ENCODE data around the gene HIVEP3. TPM values are rescaled to one million over a fixed set of nuclear protein-coding genes. Genes with fewer than 3 reads are reported as not detected.
A peak's percentile ranks its signal among the peaks of the same experiment; 100 is the strongest.

HIVEP3 gene
- total RNA-seq, 1 donor from 2014 or later, result 0.85 TPM

DNA sequence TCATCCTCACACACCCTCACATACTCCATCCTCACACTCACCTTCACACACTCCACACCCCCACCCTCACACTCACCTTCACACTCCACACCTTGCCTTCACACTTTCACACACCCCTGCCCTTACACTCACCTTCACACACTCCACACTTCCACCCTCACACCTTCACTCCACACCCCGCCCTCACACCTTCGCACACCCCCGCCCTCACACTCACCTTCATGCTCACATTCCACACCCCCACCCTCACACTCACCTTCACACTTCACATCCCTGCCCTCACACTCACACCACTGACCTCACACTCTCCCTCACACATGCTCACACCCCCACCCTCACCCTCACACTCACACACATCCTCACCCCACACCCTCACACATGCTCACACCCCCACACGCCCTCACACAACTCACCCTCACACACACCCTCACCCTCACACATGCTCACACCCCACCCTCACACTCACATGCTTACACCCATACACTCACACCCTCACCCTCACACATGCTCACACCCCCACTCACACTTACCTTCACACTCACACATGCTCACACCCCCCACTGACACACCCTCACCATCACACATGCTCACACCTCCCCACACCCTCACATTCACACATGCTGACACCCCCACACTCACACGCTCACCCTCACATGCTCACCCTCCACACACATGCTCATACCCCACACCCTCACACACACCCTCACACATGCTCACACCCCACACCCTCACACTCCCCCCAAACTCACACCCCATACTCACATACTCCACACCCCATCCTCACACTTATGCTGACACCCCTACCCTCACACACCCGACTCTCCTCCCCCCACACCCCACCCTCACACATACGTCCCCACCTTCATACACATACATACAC is 389.8 kb downstream of the HIVEP3 start:
- no peak for DNase-seq

DNA sequence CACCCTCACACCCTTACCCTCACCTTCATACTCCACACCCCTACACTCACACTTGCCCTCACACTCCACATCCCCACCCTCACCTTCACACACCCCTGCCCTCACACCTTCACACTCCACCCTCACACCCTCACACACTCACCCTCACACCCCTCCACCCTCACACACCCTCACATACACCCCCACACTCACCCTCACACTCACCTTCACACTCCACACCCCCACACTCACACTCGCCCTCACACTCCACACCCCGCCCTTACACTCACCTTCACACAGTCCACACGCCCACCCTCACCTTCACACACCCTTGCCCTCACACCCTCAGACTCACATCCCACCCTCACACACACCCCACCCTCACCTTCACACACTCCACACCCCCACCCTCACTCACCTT is 390.6 kb downstream of the HIVEP3 start:
- no peak for DNase-seq

DNA sequence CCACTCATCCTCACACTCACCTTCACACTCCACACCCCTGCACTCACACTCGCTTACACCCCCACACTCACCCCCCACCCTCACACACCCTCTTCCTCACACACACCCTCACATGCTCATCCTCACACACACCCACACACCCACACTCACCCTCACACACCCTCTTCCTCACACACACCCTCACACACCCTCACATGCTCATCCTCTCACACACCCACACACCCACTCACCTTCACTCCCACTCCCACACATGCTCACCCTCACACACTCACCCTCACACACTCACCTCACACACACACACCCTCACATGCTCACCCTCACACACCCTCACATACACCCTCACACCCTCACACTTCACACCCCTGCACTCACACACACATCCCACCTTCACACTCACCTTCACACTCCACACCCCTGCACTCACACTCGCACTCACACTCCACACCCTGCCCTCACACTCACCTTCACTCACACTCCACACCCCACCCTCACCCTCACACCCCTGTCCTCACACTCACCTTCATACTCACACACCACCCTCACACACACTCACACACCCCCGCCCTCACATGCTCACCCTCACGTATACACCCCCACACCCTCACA is 391.7 kb downstream of the HIVEP3 start:
- no peak for DNase-seq

DNA sequence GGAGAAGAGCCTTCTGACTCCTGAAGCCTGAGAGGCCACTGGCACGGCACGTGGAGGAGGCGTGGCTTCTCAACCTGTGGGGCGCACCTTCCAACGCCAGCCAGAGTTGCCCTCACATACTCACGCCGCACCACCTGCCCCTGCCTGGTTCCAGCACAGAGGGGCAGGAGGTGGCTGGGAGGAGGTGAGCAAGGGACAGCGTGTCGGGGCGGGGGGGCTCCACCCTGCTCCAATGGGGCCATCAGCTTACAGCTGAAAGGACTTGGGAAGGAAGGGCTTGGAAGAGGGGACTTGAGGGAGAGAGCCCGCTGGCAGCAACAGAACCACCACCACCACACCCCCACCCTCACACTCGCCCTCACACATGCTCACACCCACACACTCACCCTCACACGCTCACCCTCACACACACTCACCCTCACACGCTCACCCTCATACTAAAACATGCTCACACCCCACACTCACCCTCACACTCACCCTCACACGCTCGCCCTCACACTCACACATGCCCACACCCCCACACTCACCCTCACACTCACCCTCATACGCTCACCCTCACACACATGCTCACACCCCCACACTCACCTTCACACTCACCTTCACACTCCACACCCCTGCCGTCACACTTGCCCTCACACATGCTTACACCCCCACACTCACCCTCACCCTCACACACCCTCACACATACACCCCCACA is 392.7 kb downstream of the HIVEP3 start:
- DNase-seq, result no peak

DNA sequence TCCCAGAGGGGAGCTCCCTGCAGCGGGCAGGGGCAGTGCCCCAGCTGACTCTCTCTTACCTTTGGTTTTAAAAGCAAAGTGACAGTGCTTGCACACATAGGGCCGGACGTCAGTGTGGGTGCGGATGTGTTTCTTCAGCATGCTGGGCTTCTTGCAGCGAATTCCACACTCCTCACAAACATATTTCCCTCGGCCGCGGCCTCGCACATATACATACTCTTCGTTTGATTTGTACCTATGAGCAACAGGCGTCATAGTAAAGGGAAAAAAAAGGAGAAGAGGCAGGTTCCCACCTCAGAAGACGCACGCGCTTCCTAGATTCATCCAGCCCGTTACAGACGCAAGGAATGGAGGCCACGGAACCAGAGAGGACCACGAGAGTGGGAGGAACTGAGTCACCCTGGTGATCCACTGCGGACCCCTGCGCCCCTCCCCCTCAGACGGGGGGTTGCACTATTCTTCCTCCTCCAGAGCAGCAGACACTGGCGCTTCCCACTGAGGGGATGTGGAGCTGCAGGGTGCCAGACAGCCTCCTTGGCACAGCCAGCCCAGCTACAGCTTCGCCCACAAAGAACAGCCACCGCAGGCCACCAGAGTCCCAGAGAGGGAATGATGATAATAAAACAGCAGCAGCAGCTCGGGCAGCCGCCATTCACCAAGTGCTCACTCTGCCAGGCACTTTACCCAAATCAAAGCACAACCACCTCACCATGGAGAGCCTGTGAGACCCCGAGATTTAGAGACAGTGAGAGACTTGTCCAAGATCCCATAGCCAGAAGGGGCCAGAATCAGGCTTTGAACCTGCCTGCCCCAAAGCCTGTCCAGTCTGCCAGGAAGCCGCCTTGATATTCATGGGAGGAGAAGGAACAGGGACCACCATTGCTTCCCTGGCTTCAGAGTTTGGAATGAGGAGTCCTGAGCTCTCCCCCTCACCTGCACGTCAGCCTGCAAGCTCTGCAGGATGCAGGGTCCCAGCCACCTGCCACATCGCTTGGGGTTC is 393.7 kb downstream of the HIVEP3 start:
- DNase-seq, result no peak

DNA sequence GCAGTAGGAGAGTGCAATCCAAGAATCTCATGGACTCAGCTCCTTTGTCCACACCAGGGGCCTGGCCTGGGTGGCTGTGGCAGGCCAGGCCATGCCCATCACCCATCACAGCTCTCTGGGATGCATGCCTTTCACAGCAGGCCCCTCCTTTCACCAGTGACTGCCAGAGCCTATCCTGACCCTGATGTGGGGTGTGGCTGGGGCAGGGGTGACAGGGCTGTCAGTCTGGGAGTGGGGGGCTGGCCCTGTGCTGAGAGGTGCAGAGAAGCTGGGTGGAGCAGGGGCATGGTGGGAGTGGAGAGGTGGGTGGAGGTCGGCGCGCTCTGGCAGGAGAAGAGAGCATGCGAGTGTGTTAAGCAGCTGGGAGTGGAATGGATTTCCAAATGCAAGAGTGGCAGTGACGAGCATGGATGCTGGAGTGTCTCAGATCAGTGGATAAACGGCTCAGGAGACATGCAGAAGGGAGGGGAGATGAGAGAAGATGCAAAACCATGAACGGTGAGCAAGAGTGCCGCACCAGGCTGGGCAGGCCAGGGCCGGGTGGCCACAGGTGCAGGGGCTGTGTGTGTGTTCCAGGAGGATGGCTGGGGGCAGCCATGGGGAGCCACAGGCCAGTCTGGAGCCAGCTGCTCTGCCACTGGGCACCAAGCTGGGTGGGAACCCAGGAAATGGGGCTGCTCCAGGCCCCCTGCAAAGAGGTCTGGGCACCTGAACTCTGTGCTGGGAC is 394.6 kb downstream of the HIVEP3 start:
- no peak for DNase-seq

DNA sequence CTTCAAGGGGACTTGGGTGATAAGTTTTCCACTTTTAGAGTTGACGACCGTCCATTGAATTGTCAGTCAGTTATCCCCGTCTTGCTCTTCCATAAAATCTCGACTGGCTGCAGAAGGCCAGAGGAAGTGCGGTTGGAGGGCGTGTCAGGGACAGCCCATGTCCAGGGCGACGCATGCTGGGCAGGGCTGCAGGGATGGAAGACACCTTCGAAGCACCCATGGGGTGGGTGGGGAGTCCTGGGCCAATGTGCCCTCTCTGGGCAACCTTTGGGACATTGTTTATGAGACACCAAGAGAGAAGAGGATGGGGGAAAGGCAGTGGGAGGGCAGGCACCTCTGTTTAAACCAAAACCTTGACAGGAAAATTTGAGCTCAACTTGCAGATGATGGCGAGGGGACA is 395.7 kb downstream of the HIVEP3 start:
- DNase-seq, result no peak

DNA sequence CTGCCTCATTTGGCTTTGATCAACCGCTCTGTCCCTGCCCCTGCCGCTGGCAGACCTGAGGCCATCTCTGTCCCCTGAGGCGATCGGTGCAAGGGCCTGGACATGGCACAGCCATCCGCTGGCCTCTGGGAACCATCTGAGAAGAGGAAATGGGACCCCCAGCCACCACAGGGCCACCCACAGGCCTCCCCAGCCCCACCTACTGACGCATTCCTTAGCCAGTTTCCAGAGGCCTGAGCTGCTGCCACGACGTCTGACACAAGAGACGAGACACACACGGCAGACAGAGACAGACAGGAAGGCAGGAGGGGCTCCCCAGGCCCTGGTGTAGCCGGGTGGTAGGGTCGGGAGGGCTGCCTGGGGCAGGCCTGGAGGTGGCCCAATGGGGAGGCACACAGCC is 397.0 kb downstream of the HIVEP3 start:
- DNase-seq, result no peak

DNA sequence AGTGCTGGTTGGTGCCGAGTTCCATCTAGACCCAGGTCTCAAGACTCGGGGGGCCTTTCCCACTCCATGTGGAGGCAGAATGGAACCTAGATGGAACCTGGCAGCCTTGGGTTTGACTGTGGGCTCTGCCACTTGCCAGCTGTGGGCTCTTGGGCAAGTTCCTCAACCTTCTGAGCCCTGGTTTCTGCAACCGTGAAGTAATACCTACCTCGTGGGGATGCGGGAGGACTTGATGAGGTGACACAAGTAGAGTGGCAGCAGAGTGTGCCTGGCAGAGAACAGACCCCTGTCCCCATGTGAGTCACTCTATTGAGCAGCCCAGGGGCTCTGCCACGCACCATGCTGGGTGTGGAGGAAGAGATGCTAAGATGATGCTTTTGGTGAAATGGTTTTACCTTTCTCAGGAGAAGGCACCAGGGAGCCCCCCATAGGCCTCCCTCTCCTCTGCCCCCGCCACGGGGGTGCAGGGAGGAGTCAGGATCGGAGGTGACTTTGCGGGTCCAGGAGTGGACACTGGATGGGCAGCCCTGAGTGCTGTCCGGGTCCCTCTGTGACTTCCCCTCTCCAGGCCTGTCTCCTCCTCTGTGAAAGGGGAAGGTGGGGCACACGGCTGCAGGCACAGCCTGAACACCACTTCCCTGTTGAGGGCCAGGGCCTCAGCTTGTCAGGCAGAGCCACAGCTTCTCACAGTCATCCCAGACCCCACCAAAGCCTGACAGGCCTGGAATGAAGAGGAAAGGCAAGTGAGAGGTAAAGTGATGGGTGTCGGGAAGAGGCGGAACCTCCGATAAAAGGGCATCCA is 397.6 kb downstream of the HIVEP3 start:
- DNase-seq, result no peak

DNA sequence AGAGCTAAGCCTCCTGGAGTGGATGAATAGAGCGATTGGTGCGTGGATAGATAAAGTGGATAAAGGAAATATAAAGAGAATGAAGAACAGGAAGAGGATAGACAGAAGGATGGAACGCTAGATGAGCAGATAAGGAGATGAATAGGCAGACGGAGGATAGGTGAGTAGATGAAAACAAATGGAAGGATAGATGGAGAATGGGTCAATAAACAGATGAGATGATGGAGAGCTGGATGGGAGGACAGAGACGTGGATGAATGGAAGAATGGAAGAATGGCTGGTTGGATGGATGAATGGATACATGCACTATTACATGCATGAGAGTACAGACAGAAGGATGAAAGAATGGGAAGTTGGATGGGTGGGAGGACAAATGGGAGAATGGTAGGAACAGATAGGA is 399.1 kb downstream of the HIVEP3 start:
- no peak for DNase-seq

DNA sequence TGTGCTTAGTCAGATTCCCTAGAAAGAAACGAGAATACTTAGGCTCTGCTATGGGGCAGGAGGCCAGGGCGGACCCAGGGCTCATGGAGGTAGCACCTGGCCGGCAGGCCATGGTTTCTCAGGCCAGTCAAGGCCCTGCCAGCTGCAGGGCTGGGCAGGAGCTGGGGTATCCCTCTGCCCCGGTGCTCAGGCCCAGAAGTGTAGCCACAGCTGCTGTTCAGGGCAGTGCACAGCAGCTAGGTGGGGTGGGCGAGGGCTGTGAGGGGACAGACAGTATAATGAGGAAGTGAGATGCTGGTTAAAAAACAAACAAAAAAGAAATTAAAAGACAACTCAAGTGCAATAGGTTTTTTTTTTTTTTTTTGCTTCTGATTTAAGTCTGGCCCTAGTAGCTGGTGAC is 400.3 kb downstream of the HIVEP3 start:
- DNase-seq, result no peak

DNA sequence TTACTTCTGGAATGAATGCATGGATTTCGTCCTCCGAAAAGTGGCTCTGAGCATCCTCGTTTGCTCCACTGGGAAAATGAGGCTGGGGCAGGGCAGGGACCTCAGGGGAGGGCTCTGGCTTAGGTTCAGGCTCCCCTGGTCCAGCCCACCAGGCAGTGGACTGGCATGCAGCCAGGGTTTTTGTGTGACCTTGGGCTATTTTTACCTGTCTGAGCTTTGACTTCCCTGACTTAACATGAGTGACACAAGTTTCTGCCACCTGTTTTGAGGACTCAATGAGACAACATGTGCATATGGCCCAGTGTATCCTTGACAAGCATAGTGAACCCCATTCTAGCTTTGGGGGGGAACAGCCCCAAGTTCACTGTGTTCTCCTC is 401.7 kb downstream of the HIVEP3 start:
- no peak for DNase-seq

DNA sequence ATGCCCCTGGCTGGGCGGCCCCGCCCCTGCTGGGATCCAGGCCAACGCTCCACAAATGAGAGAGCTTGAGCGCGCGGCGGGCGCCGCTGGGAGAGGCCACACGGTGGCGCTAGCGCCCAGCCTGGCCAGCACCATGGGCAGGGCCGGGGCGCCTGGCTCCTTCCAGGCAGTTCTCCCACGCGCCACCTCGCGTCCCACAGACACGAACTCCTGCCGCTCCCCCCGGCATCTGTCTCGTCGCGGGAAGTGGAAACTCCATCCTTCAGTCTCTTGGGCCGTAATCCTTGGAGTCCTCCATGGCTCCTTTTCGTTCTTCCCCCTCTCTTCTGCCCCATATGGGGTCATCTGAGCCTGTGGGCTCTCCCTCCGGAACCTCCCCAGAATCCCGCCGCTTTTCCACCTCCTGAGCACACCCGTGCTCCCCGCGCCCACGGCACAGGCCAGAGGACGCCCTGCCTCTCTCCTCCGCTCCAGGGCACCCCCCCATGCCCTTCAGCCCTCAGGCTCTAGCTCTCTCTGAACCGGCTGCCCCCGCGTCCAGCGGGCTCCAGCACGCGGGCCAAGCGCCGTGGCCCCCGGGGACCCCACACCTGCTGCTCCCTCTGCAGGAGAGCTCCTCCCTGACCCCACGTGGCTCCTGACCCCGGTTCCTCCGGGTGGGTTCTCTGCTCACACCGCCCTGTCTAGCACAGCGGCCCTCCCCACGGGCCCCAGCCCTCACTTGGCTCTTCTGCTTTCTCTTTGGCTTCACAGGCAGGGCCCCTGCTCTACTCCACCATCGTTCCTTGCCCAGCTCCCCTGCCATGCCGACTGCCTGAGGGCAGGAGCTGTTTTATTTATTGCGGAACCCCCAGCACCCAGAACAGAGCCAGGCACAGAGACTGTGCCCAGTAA is 402.3 kb downstream of the HIVEP3 start:
- peak; percentile 91 for DNase-seq

DNA sequence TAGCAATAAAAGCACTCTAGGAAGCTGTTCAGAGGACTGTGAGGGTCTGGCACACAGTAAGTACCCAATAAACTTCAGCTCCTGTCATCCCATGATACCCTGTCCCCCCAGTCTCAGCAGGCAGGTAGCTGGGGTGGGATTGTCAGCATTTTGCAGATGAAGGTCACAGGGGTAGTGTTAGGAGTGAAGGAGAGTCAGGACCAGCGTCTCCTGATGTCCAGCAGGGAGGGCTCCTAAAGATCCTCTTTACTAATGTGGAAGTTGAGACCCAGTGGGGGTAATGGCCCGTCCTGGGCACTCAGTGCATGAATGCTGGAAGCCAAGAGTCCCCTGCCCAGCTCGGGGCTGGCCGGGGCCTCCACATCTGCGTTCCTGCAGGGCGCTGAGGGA is 402.9 kb downstream of the HIVEP3 start:
- no peak for DNase-seq

DNA sequence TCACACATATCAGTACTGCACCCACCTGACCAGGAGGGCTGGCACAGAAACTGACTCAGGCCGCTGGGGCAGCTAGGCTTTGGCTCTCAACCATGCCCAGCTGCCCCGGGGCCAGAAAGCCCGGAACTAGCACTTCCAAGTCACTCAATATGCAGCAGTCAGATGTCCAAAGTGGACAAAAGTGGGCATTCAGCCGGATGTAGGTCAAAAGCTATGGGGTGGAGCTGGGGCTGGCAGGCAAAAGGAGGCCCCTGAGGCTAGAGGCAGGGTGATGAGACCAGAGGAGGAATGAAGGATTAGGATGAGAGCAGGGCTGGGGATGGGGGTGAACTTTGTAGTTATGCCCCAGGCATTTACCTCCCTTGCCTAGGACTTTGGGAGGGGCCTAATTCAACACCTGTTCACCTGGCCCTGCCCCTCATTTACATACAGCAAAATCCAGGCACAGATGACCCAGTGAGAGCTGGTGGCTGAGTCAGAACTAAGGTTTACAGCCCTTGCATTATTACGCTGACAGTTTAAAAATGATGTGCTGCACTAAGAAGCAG is 403.5 kb downstream of the HIVEP3 start:
- no peak for DNase-seq

DNA sequence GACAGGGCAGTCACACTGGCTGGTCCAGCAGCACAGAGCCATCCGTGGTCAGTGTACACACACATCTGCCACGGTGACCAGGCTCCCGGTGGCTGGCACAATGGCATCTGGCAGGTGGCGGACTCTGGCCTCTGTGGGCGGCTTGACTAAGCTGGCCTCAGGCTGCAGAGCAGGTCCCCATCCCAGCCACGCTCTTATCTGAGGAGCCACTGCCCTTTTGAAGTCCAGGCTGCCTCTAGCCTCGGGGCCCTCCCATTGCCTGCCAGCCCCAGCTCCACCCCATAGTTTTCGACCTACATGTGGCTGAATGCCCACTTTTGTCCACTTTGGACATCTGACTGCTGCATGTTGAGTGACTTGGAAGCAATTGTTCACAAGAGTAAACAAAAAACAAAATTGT is 404.3 kb downstream of the HIVEP3 start:
- DNase-seq, result no peak

DNA sequence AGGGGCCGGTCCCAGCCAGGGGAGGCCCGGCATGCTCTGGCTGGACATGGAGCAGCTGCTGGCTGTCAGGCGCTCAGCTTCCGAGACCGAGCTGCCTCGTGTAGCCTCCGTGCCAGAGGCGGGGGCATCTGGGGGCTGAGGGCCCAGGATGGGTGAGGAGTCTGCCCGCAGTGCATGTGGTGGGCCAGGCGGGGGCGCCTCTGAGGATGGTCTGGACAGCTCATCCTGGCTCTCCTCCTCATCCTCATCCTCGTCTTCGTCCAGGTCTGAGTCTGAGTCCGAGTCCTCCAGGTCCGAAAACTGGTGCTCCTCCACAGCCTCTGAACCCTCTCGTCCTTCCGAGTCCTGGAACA is 405.4 kb downstream of the HIVEP3 start:
- DNase-seq, result no peak

DNA sequence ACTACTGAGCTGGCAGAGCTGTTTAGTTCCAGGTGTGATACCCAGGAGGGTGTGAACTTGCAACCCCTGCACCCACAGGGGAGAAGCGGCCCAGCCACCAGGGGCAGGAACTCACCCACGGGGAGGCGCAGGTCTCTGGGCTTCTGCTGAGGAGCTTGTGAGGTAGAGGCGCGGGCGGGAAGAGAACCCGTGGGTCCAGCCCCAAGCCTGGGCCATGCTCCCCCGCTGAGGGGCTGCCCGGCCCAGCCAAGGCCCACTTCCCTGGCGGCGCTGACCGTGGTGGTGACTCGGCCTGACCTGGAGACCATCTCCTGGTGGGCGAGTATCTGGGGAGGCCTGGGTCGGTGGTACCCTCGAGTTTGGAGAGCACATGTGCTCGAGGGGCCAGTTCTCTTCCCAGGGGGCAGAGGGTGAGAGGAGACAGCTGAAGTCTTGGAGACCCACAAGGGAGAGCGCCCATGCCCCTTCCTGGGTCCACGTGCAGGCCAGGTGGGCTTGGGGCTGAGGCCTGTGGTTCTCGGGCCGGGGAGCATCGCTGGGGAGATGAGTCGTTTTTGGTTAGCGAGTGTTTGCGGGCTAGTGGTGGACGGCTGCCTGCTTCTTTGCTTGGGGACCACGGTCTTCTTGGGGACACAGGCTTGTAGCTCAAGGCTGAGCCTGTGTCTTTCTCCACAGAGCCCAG is 405.9 kb downstream of the HIVEP3 start:
- no peak for DNase-seq

DNA sequence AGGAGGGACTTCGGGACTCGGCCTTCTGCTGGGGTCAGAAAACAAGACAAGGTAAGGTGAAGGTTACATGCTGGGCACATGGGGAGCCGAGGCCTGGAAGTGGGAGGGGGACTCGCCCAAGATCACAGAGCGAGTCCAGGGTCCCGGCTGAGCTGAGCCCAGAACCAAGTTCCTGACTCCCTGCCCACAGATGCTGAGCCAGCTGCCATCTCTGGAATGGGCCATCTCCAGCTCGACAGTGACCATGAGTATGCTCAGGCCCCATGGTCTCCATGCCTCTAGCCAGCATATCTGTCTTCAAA is 407.5 kb downstream of the HIVEP3 start:
- DNase-seq, result no peak

Measured in dermis blood vessel endothelial cell (primary cell).